DOHH2 (cell line): Measurements from ENCODE around the gene GRIA3.

Source experiments
- H3F3A ChIP-seq: fragments of 200-600 bp; sonication (generic), shearing (Covaris generic); 2 replicates; pipeline ENCODE4 v1.6.0; 2016; ENCODE audit warnings: antibody characterized with exemption, mild to moderate bottlenecking; ENCODE audit not compliant: control insufficient read depth, insufficient read depth
- H3K27ac ChIP-seq: fragments of 200-600 bp; sonication (generic); 2 replicates; pipeline ENCODE4 v1.5.1; 2014; ENCODE audit warnings: low read depth, mild to moderate bottlenecking, low read length, moderate library complexity
- H3K27me3 ChIP-seq: fragments of 200-600 bp; sonication (generic); 2 replicates; pipeline ENCODE4 v1.6.1; 2014; ENCODE audit warnings: mild to moderate bottlenecking, low read length, mixed read lengths; ENCODE audit not compliant: control insufficient read depth
- H3K36me3 ChIP-seq: fragments of 200-600 bp; sonication (generic); 2 replicates; pipeline ENCODE4 v1.6.1; 2014; ENCODE audit warnings: mild to moderate bottlenecking, low read length, moderate library complexity, mixed read lengths; ENCODE audit not compliant: control insufficient read depth
- H3K4me1 ChIP-seq: fragments of 200-600 bp; sonication (generic); 2 replicates; pipeline ENCODE4 v1.6.1; 2014; ENCODE audit warnings: mild to moderate bottlenecking, low read length, mixed read lengths; ENCODE audit not compliant: control insufficient read depth
- H3K4me2 ChIP-seq: fragments of 200-600 bp; sonication (generic); 2 replicates; pipeline ENCODE4 v1.6.0; 2014; ENCODE audit warnings: mild to moderate bottlenecking, low read length, moderate library complexity
- H3K4me3 ChIP-seq: fragments of 200-600 bp; sonication (generic); 2 replicates; pipeline ENCODE4 v1.5.1; 2014; ENCODE audit warnings: mild to moderate bottlenecking, low read length, mixed read lengths
- H3K79me2 ChIP-seq: fragments of 200-600 bp; sonication (generic); 2 replicates; pipeline ENCODE4 v1.6.1; 2014; ENCODE audit warnings: mild to moderate bottlenecking, low read length, mixed read lengths; ENCODE audit not compliant: control insufficient read depth
- H3K9me2 ChIP-seq: fragments of 200-600 bp; sonication (generic); replicated peaks from 2 replicates; pipeline ENCODE4 v1.6.1; 2014; ENCODE audit warnings: mild to moderate bottlenecking, low read length, mixed read lengths; ENCODE audit not compliant: control insufficient read depth
- H3K9me3 ChIP-seq: fragments of 200-600 bp; sonication (generic); 2 replicates; pipeline ENCODE4 v1.6.1; 2014; ENCODE audit warnings: antibody characterized with exemption, low read length, mixed read lengths; ENCODE audit not compliant: control insufficient read depth, insufficient read depth
- H4K20me1 ChIP-seq: fragments of 200-600 bp; sonication (generic); 2 replicates; pipeline ENCODE4 v1.6.0; 2014; ENCODE audit warnings: low read depth, mild to moderate bottlenecking, antibody characterized with exemption, low read length, moderate library complexity; ENCODE audit not compliant: control insufficient read depth, insufficient read depth
- EZH2phosphoT487 ChIP-seq: fragments of 200-600 bp; sonication (generic); IDR thresholded peaks from 2 replicates; pipeline ENCODE4 v1.6.1; 2017; ENCODE audit warnings: borderline replicate concordance, mild to moderate bottlenecking, antibody characterized with exemption, low read length, moderate library complexity, mixed read lengths
- TF ChIP-seq, protein P1 (sequence below): fragments of 200-600 bp; sonication (generic); IDR thresholded peaks from one replicate; pipeline ENCODE4 v1.5.1; 2014; ENCODE audit warnings: antibody characterized with exemption, mild to moderate bottlenecking, low read depth, low read length; ENCODE audit not compliant: poor library complexity, severe bottlenecking

The GRIA3 gene

DNA sequence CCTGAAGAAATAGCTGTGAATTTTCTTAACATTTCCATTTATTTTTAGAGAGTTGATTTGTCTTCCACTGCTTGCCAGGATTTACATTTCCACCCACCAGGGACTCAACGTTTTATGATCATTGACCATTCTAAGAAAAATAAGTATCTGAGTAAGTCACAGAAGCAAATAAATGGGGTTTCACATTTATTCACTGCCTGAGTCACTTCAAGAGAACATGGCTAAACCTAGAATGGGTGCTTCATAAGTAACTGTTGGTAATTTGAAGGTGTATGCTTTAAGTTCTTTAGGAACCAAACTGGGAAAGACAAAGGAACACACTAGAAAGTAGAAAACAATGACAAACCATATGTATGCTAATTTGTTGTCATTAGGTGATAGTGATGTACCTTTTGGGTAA, 43.2 kb upstream of the GRIA3 start:
- Histone ChIP-seq H3K4me1 (no peaks in the 10 kb centered on the region), H3K27me3 (no peaks in the 10 kb centered on the region), H3K4me2 (no peak overlapping the region), H4K20me1 (no peaks in the 10 kb centered on the region), H3K9me3 (no peaks in the 10 kb centered on the region), H3K79me2 (no peaks in the 10 kb centered on the region), H3F3A (no peaks in the 10 kb centered on the region), H3K4me3 (no peak overlapping the region), H3K9me2 (no peaks in the 10 kb centered on the region), H3K27ac (no peak overlapping the region), H3K36me3 (no peaks in the 10 kb centered on the region)
- TF ChIP-seq, protein P1, sequence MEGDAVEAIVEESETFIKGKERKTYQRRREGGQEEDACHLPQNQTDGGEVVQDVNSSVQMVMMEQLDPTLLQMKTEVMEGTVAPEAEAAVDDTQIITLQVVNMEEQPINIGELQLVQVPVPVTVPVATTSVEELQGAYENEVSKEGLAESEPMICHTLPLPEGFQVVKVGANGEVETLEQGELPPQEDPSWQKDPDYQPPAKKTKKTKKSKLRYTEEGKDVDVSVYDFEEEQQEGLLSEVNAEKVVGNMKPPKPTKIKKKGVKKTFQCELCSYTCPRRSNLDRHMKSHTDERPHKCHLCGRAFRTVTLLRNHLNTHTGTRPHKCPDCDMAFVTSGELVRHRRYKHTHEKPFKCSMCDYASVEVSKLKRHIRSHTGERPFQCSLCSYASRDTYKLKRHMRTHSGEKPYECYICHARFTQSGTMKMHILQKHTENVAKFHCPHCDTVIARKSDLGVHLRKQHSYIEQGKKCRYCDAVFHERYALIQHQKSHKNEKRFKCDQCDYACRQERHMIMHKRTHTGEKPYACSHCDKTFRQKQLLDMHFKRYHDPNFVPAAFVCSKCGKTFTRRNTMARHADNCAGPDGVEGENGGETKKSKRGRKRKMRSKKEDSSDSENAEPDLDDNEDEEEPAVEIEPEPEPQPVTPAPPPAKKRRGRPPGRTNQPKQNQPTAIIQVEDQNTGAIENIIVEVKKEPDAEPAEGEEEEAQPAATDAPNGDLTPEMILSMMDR: no peak
- no peak for TF ChIP-seq EZH2phosphoT487

DNA sequence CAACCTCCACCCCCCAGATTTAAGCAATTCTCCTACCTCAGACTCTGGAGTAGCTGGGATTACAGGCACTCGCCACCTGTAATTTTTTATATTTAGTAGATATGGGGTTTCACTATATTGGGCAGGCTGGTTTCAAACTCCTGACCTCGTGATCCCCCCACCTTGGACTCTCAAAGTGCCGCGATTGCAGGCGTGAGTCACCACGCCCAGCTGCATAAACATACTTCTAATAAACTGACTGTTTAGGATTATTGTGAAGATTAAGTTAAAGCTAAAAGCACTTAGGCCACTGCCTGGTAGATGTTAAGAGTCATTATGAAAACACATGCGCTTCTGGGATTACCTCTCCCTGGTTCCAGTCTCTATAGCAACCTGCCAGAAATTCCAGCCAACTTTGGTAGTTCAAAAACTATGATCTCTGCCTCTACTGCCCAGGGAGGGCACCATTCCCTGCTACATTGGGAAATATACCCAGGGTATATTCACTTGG, 30.2 kb upstream of the GRIA3 start:
- Histone ChIP-seq H3K27ac (no peak overlapping the region), H3K4me3 (no peak overlapping the region), H3K9me3 (no peaks in the 10 kb centered on the region), H3K27me3 (no peaks in the 10 kb centered on the region), H3F3A (no peaks in the 10 kb centered on the region), H3K4me1 (no peaks in the 10 kb centered on the region), H4K20me1 (no peaks in the 10 kb centered on the region), H3K4me2 (no peak overlapping the region), H3K9me2 (no peaks in the 10 kb centered on the region), H3K36me3 (no peaks in the 10 kb centered on the region), H3K79me2 (no peaks in the 10 kb centered on the region)
- TF ChIP-seq, protein P1: no peak
- no peak for TF ChIP-seq EZH2phosphoT487

DNA sequence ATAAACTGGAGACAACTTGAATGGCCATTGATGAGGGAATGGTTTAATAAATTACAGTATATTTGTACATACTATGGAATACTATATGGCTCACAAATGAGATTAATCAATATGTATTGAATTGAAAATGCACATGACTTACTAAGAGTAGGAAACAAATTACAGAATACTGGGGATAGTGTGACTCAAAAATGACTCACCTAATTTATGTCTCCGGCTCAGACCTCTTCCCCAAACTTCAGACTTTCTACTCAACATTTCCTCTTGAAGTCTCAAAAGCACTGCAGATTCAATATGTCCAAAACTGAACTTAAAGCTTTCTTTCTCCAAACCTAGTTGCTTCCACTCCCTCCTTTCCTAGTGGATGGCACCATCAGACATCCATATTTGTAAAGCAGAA, 28.8 kb upstream of the GRIA3 start:
- Histone ChIP-seq H3K36me3 (no peaks in the 10 kb centered on the region), H3K4me2 (no peak overlapping the region), H3K79me2 (no peaks in the 10 kb centered on the region), H3F3A (no peaks in the 10 kb centered on the region), H3K9me2 (no peaks in the 10 kb centered on the region), H3K9me3 (no peaks in the 10 kb centered on the region), H3K4me1 (no peaks in the 10 kb centered on the region), H3K4me3 (no peak overlapping the region), H3K27ac (no peak overlapping the region), H3K27me3 (no peaks in the 10 kb centered on the region), H4K20me1 (no peaks in the 10 kb centered on the region)
- TF ChIP-seq, protein P1: no peak
- TF ChIP-seq EZH2phosphoT487: no peak
